A673 (cell line): Measurements from ENCODE around the gene EMC1.

Experiments
- EZH2 ChIP-seq: fragments of 200-600 bp; sonication (generic); IDR thresholded peaks from 2 replicates; pipeline ENCODE4 v1.6.1; 2017; ENCODE audit warnings: borderline replicate concordance, low read depth, mild to moderate bottlenecking, mixed read lengths, antibody characterized with exemption, low read length; ENCODE audit not compliant: poor library complexity, severe bottlenecking
- TF ChIP-seq, protein P1 (sequence below): fragments of 300-800, 200-600 bp; sonication (generic); conservative IDR thresholded peaks from 2 replicates; pipeline ENCODE4 v1.5.1; 2017; ENCODE audit warnings: low read depth, mild to moderate bottlenecking, antibody characterized with exemption, low read length, moderate library complexity, mixed read lengths

DNA sequence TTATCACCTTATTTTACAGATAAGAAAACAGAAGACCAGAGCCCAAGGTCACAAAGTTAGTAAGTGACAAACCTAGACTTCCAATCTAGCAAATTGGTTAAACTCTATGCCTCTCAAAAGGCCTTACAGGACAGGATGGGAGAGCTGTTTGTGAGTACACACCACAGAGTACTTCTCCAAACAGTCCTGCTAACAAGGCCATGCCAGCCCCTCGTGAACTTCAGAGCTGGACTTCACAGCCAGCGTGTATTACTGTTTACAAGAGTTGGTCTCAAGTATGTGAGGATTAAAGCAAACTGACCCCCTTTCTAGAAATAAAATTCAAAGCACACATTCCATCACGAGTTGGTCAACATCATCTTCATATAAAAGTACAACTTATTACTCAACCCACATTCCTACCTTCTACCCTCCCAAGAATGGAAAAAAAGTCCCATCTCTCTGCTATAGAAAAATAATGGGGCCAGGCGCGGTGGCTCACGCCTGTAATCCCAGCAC, 21.4 kb downstream of the EMC1 start:
- TF ChIP-seq, protein P1, sequence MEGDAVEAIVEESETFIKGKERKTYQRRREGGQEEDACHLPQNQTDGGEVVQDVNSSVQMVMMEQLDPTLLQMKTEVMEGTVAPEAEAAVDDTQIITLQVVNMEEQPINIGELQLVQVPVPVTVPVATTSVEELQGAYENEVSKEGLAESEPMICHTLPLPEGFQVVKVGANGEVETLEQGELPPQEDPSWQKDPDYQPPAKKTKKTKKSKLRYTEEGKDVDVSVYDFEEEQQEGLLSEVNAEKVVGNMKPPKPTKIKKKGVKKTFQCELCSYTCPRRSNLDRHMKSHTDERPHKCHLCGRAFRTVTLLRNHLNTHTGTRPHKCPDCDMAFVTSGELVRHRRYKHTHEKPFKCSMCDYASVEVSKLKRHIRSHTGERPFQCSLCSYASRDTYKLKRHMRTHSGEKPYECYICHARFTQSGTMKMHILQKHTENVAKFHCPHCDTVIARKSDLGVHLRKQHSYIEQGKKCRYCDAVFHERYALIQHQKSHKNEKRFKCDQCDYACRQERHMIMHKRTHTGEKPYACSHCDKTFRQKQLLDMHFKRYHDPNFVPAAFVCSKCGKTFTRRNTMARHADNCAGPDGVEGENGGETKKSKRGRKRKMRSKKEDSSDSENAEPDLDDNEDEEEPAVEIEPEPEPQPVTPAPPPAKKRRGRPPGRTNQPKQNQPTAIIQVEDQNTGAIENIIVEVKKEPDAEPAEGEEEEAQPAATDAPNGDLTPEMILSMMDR = no peak
- no peak for TF ChIP-seq EZH2
